Mesendoderm (in vitro differentiated cells): ENCODE measurements around the gene SSBP3.

Experiments used
- DNase-seq: peaks from one replicate; pipeline ENCODE4 v3.0.0; 2013
- H2AK5ac ChIP-seq: 2 replicates; pipeline ENCODE4 v1.6.1; 2013; ENCODE audit warnings: low read length, inconsistent platforms
- H2BK120ac ChIP-seq: 2 replicates; pipeline ENCODE4 v1.6.1; 2013; ENCODE audit warnings: low read depth, mild to moderate bottlenecking, low read length, moderate library complexity, mixed read lengths
- H2BK15ac ChIP-seq: replicated peaks from 2 replicates; pipeline ENCODE4 v1.6.1; 2013; ENCODE audit warnings: low read depth, mild to moderate bottlenecking, moderate library complexity
- H2BK5ac ChIP-seq: 2 replicates; pipeline ENCODE4 v1.6.1; 2013; ENCODE audit warnings: low read length, inconsistent platforms
- H3K18ac ChIP-seq: 2 replicates; pipeline ENCODE4 v1.6.1; 2013; ENCODE audit warnings: mild to moderate bottlenecking, low read length, mixed read lengths
- H3K23ac ChIP-seq: one replicate; pipeline ENCODE4 v1.6.1; 2013; ENCODE audit warnings: low read length
- H3K27ac ChIP-seq: 2 replicates; pipeline ENCODE4 v1.5.1; 2013; ENCODE audit warnings: low read depth, mild to moderate bottlenecking, inconsistent platforms, low read length, moderate library complexity
- H3K27me3 ChIP-seq: 2 replicates; pipeline ENCODE4 v1.6.1; 2013; ENCODE audit warnings: low read length, control low read depth, mild to moderate bottlenecking, inconsistent platforms; ENCODE audit not compliant: insufficient read depth, poor library complexity
- H3K36me3 ChIP-seq: 2 replicates; pipeline ENCODE4 v1.6.1; 2013; ENCODE audit warnings: low read length, inconsistent platforms; ENCODE audit not compliant: control insufficient read depth, insufficient read depth
- H3K4ac ChIP-seq: one replicate; pipeline ENCODE4 v1.6.1; 2013; ENCODE audit warnings: low read depth, mild to moderate bottlenecking, low read length, moderate library complexity
- H3K4me1 ChIP-seq: 2 replicates; pipeline ENCODE4 v1.6.1; 2013; ENCODE audit warnings: low read depth, low read length, inconsistent platforms; ENCODE audit not compliant: control insufficient read depth
- H3K4me2 ChIP-seq: 2 replicates; pipeline ENCODE4 v1.6.1; 2013; ENCODE audit warnings: low read length
- H3K4me3 ChIP-seq: 2 replicates; pipeline ENCODE4 v1.5.1; 2013; ENCODE audit warnings: mild to moderate bottlenecking, low read length
- H3K56ac ChIP-seq: one replicate; pipeline ENCODE4 v1.6.1; 2013; ENCODE audit warnings: low read length
- H3K79me1 ChIP-seq: 2 replicates; pipeline ENCODE4 v1.6.1; 2013; ENCODE audit warnings: low read length, inconsistent platforms
- H3K79me2 ChIP-seq: 2 replicates; pipeline ENCODE4 v1.6.1; 2013; ENCODE audit warnings: mild to moderate bottlenecking, low read length; ENCODE audit not compliant: control insufficient read depth, insufficient read depth
- H3K9ac ChIP-seq: 2 replicates; pipeline ENCODE4 v1.6.1; 2013; ENCODE audit warnings: low read length, inconsistent platforms
- H4K5ac ChIP-seq: one replicate; pipeline ENCODE4 v1.6.1; 2013; ENCODE audit warnings: low read length
- H4K8ac ChIP-seq: one replicate; pipeline ENCODE4 v1.6.1; 2013; ENCODE audit warnings: low read depth, mild to moderate bottlenecking, control low read depth, low read length, moderate library complexity
- WGBS: extraction: QIAGEN DNeasy Blood & Tissue Kit; methylation state at CpG from one replicate; pipeline ENCODE4 v1.1.7; 2013; ENCODE audit warnings: low lambda C conversion rate, missing lambda C conversion rate; ENCODE audit not compliant: insufficient coverage; ENCODE audit errors: extremely low coverage; 5-methylcytosine and 5-hydroxymethylcytosine counted together

The SSBP3 gene

DNA sequence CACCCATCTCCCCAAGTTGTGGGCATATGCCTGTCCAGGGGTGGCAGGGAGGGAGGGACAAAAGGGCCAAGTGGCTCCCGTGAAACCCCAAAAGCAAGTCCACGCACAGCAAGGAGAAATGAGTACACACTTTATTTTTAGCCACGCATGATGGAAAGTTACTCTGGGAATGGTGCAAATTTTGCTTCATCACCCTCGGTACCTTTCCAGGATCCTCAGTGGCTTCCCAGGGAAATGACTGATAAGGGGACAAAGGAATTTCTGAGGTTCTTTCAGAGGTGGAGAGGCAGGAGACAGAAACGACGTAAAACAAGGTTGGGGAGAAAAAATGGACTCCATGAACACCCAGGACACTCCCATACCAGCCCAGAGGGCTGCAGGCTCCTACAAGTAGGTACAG, 65.8 kb downstream of the SSBP3 start:
- Histone ChIP-seq H3K4ac (peak overlapping the region; percentile 20), H3K4me2 (no peak overlapping the region), H3K4me3 (no peak overlapping the region), H3K23ac (peak overlapping the region; percentile 59), H3K79me2 (peaks cover 86% of the 10 kb centered on the region), H4K8ac (no peak overlapping the region), H2BK15ac (no peak overlapping the region), H3K4me1 (peaks cover 36% of the 10 kb centered on the region), H3K9ac (peak overlapping the region; percentile 6), H3K36me3 (no peaks in the 10 kb centered on the region), H3K79me1 (peaks cover 57% of the 10 kb centered on the region), H3K18ac (peak overlapping the region; percentile 8), H2BK120ac (no peak overlapping the region), H3K27ac (peak overlapping the region; percentile 55), H2BK5ac (peak overlapping the region; percentile 18), H2AK5ac (no peak overlapping the region), H3K27me3 (no peaks in the 10 kb centered on the region), H3K56ac (peak overlapping the region; percentile 11), H4K5ac (no peak overlapping the region)
- no peak for DNase-seq
- no CpG with 5 or more reads among the region's 6 CpGs for WGBS

DNA sequence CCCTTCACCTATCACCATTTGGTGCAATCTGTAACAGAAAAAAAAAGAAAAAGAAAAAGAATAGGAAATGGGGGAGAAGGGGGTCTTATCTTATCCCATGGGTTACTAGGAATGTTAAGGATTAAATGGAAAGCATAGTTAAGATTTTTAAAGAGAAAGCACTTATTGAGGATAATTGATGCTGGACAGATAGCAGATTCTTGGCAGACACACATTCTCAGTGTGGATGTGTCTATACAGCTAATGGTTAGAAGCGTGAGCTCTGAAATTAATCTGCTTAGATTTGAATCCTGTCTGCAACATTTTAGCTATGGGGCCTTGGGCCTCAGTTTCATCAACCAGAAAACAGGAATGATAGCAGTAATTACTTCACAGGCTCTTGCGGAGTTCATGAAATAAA, 67.1 kb downstream of the SSBP3 start:
- H2BK5ac ChIP-seq: no peak overlapping the region
- WGBS: no CpG with 5 or more reads among the region's 2 CpGs

DNA sequence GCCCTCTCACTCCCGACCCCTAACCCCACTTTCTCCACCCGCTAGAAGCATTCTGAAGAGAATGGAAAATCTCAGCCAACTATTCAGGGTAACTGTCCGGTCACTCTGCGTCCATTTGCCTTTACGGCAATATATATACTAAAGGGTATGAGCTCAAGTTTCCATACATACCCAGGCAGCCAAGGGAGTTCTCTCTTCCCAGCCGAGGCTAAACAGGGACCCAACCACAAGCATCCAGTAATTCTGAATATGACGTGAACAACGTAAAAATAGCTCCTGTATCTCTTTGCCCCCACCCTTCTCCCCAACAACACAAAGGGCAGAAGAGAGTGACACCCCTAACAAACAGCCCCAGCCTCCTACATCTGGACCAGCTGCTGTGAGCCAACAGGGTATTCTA, 67.7 kb downstream of the SSBP3 start:
- no peak overlapping the region for H2BK5ac ChIP-seq
- H3K4me2 ChIP-seq: no peak overlapping the region
- H2AK5ac ChIP-seq: no peak overlapping the region
- no CpG with 5 or more reads among the region's 8 CpGs for WGBS
- peaks cover 85% of the 10 kb centered on the region for H3K79me2 ChIP-seq
- H3K56ac ChIP-seq: peak overlapping the region; percentile 5
- H3K79me1 ChIP-seq: peaks cover 59% of the 10 kb centered on the region
- no peak overlapping the region for H3K9ac ChIP-seq
- no peak overlapping the region for H3K23ac ChIP-seq
- H3K18ac ChIP-seq: no peak overlapping the region
- no peak overlapping the region for H2BK120ac ChIP-seq
- no peak for DNase-seq
- no peak overlapping the region for H2BK15ac ChIP-seq
- no peaks in the 10 kb centered on the region for H3K36me3 ChIP-seq
- H3K4me3 ChIP-seq: no peak overlapping the region
- H3K4me1 ChIP-seq: peaks cover 36% of the 10 kb centered on the region
- H3K27ac ChIP-seq: no peak overlapping the region
- no peak overlapping the region for H3K4ac ChIP-seq
- H3K27me3 ChIP-seq: no peaks in the 10 kb centered on the region
- no peak overlapping the region for H4K5ac ChIP-seq
- no peak overlapping the region for H4K8ac ChIP-seq

More for the DNA sequence above, 67.1 kb downstream of the SSBP3 start:
- peak; percentile 65 for DNase-seq
- Histone ChIP-seq H3K9ac (no peak overlapping the region), H2BK15ac (no peak overlapping the region), H3K79me2 (peaks cover 86% of the 10 kb centered on the region), H2AK5ac (no peak overlapping the region), H3K4me1 (peaks cover 36% of the 10 kb centered on the region), H3K27ac (no peak overlapping the region), H4K5ac (no peak overlapping the region), H3K27me3 (no peaks in the 10 kb centered on the region), H3K36me3 (no peaks in the 10 kb centered on the region), H3K23ac (no peak overlapping the region), H4K8ac (no peak overlapping the region), H3K79me1 (peaks cover 57% of the 10 kb centered on the region), H3K56ac (no peak overlapping the region), H3K18ac (no peak overlapping the region), H2BK120ac (no peak overlapping the region), H3K4me2 (no peak overlapping the region), H3K4ac (no peak overlapping the region), H3K4me3 (no peak overlapping the region)

DNA sequence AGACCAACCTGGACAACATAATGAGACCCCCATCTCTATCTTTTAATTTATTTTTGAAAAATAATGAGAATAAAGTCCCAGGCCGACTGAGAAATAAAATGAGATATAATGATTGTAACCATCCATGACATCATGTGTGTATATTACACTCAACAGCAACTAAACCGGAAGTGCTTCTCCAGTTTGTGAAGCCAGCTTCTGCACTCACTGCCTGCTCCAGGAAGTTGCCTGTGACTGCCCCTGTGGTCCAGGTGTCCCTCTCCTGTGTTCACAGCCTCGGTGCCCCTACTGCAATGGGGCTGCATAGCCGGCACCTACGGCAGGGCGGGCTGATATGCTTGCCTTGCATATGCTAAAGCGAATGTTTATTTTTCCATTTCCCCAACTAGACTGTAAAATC, 68.3 kb downstream of the SSBP3 start:
- WGBS: no CpG with 5 or more reads among the region's 7 CpGs
- H2AK5ac ChIP-seq: no peak overlapping the region
- H3K4me2 ChIP-seq: no peak overlapping the region
- H3K4me3 ChIP-seq: no peak overlapping the region
- no peak overlapping the region for H3K4ac ChIP-seq
- no peak overlapping the region for H2BK120ac ChIP-seq
- no peak for DNase-seq
- H4K8ac ChIP-seq: no peak overlapping the region
- no peak overlapping the region for H3K23ac ChIP-seq
- no peak overlapping the region for H3K56ac ChIP-seq
- H3K18ac ChIP-seq: no peak overlapping the region
- H3K4me1 ChIP-seq: peaks cover 32% of the 10 kb centered on the region
- no peak overlapping the region for H3K27ac ChIP-seq
- no peaks in the 10 kb centered on the region for H3K27me3 ChIP-seq
- H3K36me3 ChIP-seq: no peaks in the 10 kb centered on the region
- H3K79me2 ChIP-seq: peaks cover 85% of the 10 kb centered on the region
- no peak overlapping the region for H2BK5ac ChIP-seq
- H2BK15ac ChIP-seq: no peak overlapping the region
- peaks cover 60% of the 10 kb centered on the region for H3K79me1 ChIP-seq
- no peak overlapping the region for H3K9ac ChIP-seq
- H4K5ac ChIP-seq: no peak overlapping the region

DNA sequence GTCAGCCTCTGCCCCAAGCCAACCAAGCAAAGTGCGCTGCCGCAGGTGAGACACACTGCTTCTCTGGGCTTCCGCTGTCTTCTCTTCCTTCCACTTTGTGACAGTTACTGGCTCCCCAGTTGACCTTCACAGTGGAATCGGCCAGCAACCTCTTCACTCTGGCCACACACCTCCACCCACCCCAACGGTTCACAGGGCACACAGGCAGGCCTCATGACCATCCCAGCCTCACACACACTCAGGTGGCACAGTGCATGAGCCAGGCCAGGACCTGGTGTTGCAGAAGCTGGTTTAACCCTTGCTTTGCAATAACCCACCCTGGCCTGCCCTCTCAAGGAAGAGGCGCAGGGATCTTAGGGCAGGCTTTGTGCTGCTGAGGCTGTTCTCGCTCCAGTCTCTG, 69.2 kb downstream of the SSBP3 start:
- peak overlapping the region; percentile 47 for H3K56ac ChIP-seq
- H4K8ac ChIP-seq: no peak overlapping the region
- DNase-seq: no peak
- H3K79me2 ChIP-seq: peaks cover 85% of the 10 kb centered on the region
- H3K36me3 ChIP-seq: no peaks in the 10 kb centered on the region
- H2BK5ac ChIP-seq: no peak overlapping the region
- H4K5ac ChIP-seq: no peak overlapping the region
- no peak overlapping the region for H2BK15ac ChIP-seq
- no peak overlapping the region for H3K18ac ChIP-seq
- H2AK5ac ChIP-seq: no peak overlapping the region
- H3K23ac ChIP-seq: no peak overlapping the region
- H3K9ac ChIP-seq: no peak overlapping the region
- H3K4me1 ChIP-seq: peaks cover 37% of the 10 kb centered on the region
- no peak overlapping the region for H3K4ac ChIP-seq
- no CpG with 5 or more reads among the region's 7 CpGs for WGBS
- H3K4me3 ChIP-seq: no peak overlapping the region
- no peak overlapping the region for H3K27ac ChIP-seq
- H3K79me1 ChIP-seq: peaks cover 62% of the 10 kb centered on the region
- no peaks in the 10 kb centered on the region for H3K27me3 ChIP-seq
- H3K4me2 ChIP-seq: no peak overlapping the region
- no peak overlapping the region for H2BK120ac ChIP-seq

DNA sequence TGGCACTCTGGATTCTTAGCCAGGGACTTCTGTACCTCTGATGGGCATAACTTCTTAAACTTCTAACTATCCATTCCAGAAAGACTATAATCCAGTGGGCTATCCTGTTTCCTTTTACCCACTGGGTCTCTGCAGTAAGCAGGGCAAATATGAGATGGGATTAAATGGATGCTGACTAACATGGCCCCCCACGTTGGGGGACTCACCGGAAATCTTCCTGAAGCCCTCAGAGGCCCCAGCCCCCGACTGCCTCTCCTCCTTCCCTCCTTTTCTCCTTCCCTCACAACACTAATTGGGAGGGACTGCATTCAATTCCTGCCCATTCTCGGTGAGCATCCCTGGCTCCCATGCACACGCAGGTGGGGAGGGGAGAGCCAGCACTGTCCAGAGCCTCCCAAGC, 70.1 kb downstream of the SSBP3 start:
- no peaks in the 10 kb centered on the region for H3K27me3 ChIP-seq
- no peak overlapping the region for H3K18ac ChIP-seq
- no peak overlapping the region for H3K9ac ChIP-seq
- H3K23ac ChIP-seq: no peak overlapping the region
- no peak overlapping the region for H2BK15ac ChIP-seq
- no peak overlapping the region for H3K4me3 ChIP-seq
- no peak overlapping the region for H3K4me2 ChIP-seq
- H3K4ac ChIP-seq: no peak overlapping the region
- no peak for DNase-seq
- H3K79me1 ChIP-seq: peaks cover 63% of the 10 kb centered on the region
- no peak overlapping the region for H2BK5ac ChIP-seq
- H2BK120ac ChIP-seq: no peak overlapping the region
- no peak overlapping the region for H3K27ac ChIP-seq
- no peak overlapping the region for H4K5ac ChIP-seq
- peaks cover 42% of the 10 kb centered on the region for H3K4me1 ChIP-seq
- no CpG with 5 or more reads among the region's 5 CpGs for WGBS
- H3K36me3 ChIP-seq: no peaks in the 10 kb centered on the region
- no peak overlapping the region for H3K56ac ChIP-seq
- H3K79me2 ChIP-seq: peaks cover 86% of the 10 kb centered on the region
- H2AK5ac ChIP-seq: no peak overlapping the region
- H4K8ac ChIP-seq: no peak overlapping the region
